Activated CD4-positive, alpha-beta T cell treated with anti-CD3 and anti-CD28 coated beads, Interleukin-2, amount 50 U/mL, for 4 hours (primary cell): ENCODE results near the gene ARL17A.
"Not testable (repeated sequence)": the region's sequence is repeated elsewhere in the genome, so short reads cannot be mapped to it uniquely, and the experiment has no call there.

ENCODE experiments used
- DNase-seq, 2 experiments: peaks; one replicate each; pipeline ENCODE4 v3.0.0-alpha.2; 2020

Gene ARL17A

DNA sequence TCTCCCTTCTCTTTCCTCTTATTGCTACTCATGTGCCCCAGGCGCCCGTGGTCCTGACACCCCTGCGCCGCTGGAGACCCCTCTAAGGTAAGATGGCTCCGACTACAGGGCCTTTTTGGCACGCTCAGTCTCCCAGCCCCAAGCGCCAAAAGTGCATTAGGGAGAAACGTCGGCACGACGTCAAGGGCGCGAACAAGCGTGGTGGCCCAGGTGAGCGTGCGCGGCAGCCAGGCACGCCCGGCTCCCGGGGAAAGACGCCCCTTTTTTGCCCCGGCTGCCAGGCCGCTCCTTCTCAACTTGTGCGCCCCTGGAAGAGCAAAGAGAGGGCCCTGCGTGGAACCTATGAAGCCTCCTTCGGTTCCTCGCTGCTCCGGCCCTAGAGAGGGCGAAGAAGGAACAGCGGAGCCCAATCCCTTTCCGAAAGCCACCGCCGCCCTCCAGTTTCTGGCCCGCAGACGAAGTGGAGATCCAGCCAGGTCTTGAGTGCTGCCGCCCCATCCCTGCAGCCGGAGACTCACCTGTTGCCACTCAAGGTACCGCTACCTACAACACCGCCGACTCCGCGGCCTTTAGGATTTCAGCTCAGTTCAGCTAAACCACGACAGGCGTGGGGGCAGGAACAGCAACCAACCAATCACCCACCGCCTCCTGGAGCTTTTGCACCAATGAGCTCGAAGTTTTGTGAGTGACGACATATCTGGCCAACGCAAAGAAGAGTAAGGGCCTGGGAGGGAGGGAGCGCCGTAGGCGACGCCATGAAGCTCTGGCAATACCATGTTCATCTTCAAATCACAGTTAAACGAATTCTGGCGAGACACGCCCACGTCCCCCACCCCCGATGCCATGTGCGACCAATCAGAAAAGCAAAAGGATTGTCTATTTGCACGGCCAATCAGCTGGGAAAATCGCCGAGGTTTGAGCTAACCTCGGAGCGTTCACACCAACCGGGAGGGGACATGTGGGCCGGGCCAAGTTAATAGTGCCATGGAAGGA, at the start of gene ARL17A:
Gene ARL17A, minus strand, starts transcription at position 609 of the 993 bp plus-strand sequence. CDS start 3,369 bp downstream, outside the sequence.
- peak; percentile 73 to 79 for DNase-seq

DNA sequence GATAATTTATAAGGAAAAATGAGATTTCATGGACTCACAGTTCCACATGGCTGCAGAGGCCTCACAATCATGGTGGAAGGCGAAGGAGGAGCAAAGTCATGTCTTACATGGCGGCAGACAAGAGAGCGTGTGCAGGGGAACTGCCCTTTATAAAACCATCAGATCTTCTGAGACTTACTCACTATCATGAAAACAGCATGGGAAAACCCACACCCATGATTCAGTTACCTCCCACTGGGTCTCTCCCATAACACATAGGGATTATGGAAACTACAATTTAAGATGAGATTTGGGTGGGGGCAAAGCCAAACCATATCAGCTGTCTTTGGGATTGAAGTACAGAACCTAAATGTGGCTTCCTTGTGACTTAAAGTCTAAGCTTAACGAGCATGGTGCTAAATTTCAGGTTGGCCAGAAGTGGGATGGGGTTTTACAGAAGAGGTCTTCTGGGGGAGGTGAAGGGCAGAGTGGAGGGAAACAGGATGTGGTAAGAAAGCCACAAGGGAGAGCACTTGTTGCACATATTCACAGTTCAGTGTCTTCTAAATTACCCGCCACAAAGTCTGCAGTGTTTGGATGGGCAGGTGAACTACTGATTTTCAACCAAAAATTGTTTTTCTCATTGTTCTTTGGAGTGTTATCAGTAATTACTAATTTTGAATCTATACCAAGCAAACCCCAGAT, 49.4 kb upstream of the ARL17A start:
- DNase-seq = not testable (repeated sequence)

DNA sequence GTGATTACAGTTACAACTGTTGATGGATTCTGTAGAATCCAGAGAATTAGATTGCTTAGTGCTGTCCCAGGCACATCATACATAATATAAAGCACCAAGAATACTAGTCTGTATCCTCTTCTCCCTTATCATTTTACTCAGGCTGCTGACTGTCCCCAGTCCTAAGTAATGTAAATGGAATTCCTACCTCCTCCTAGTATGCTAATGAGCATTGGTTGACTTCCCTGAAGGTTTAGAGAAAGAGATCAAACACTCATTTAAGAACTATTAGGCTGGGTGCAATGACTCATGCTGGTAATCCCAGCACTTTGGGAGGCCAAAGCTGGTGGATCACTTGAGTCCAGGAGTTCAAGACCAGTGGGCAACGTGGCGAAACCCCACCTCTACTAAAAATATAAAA, 48.0 kb upstream of the ARL17A start:
- not testable (repeated sequence) for DNase-seq

DNA sequence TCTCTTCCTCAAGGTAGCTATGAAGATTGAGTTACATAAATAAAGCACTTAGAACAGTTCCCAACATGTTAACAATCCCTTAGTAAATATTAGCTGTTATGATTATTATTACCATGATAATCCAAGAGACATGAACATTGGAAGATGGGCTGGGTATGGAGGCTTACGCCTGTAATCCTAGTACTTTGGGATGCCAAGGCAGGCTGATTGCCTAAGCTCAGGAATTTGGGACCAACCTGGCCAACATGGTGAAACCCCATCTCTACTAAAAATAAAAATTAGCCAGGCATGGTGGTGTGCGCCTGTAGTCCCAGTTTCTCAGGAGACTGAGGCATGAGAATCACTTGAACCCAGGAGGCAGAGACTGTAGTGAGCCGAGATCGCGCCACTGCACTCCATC, 45.2 kb upstream of the ARL17A start:
- DNase-seq = not testable (repeated sequence)

DNA sequence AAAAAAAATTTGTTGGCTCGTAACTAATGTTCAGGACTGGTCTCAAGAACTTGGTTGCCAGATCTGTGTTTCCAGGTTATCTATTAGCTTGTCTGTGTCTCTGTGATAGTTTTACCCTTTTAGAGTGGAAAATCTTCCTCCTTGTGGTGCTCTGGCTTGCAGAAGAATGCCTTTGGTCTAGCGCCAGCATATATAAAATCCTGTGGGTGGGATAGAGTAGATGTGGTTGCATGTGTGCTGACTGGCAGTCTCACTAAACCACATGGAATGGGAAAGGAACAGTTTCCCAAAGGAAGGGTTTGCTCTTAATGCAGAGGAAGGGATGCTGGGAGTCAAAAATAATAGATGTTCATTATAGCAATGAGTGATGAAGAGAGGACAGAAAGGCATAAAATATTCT, 44.3 kb upstream of the ARL17A start:
- DNase-seq = not testable (repeated sequence)

DNA sequence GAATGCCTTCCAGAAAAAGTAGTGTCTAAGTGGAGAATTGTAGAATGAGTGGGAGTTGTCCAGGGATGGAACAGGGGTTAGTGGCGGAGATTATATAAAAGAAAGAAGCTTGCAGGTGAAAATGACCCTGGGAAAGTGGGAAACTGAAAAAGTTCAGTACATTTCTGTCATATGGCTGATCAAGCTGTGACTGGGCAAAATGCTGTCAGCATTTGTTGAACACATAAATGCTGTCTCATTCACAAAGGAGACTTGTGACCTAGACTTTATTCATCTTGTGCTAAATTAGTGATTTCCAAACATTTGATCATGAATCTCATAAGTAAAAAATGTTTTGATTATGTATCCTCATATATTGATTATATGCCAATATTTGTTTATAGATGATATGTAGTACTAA, 39.5 kb upstream of the ARL17A start:
- DNase-seq = not testable (repeated sequence)

DNA sequence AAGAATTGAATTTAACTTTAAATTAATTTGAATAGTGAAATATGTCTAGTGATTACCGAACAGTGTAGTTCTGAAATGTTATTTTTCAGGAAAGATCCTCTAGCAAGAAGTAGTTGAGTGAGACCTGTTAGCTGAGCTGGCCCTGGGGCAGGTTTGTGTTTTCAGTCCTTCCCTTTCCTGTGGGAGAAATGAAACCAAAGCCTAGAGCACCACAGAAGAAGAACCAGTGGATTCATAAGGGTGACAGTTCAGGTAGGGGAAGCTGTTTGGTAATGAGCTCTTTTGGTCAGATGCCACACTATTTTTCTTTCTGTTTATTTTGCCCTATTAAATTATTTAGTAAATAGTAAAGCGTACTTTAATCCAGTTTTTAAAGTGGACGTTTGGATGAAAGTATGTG, 37.6 kb upstream of the ARL17A start:
- DNase-seq = not testable (repeated sequence)

DNA sequence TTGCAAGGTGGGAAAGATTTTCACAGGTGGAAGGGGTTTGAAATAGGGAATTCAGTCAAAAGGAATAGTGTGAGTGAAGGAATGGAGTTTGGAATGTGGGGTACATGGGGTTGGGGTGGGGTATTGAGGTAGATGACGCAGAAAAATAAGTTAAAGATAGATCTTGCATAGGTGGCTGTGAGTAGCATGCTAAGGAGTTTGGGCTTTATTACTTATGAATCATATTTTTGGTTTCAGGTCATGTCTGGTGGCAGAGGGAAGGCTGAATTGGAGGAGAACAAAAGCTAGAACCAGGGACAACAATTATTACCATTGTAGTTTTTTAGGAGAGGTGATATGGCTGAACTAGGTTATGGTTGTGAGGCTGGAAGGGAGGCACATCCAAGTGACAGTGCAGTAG, 34.4 kb upstream of the ARL17A start:
- not testable (repeated sequence) for DNase-seq

DNA sequence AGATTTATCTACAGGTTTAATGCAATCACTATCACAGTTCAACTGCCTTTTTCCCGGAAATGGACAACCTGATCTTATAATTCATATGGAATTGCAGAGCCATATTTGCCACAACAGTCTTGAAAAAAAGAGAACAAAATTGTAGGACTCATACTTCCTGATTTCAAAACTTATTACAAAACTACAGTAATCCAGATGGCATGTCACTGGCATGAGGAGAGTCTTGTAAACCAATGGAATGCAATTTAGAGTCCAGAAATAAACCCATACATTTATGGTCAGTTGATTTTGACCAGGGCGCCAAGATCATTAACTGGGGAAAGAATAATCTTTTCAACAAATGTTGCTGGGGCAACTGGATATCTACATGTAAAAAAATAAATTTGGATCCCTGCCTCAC, 31.8 kb upstream of the ARL17A start:
- not testable (repeated sequence) for DNase-seq

DNA sequence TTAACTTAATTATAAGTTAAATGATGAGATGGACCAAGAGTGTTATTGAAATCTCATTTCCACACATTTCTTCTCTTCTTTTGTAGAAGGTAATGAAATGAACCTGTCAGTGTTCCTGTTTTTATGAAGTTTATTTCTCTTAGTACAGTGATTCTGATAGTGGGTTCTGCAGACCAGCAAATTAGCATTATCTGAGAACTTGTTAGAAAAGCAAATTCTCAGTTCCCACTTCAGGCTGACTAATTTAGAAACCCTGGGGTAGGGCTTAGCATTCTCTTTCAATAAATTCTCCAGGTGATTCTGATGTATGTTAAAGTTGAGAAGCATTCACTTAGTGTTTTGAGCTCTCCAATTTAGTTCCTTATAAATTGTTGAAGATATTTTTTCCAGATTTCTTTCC, 23.6 kb upstream of the ARL17A start:
- DNase-seq = not testable (repeated sequence)

DNA sequence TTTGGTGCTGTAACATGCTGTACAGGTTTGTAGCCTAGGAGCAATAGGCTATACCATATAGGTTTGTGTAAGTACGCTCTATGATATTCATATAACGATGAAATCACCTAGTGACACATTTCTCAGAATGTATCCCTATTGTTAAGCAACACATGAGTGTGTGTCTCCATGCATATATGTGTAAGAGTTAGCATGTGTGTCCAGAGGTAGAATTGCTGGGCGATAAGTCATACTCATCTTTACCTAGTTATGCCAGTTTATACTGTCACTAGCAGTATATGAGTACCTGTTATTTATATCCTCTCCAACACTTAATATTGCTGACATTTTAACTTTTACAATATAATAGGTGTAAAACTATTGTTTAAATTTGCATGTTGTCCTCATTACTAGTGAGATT, 21.3 kb upstream of the ARL17A start:
- DNase-seq = not testable (repeated sequence)

DNA sequence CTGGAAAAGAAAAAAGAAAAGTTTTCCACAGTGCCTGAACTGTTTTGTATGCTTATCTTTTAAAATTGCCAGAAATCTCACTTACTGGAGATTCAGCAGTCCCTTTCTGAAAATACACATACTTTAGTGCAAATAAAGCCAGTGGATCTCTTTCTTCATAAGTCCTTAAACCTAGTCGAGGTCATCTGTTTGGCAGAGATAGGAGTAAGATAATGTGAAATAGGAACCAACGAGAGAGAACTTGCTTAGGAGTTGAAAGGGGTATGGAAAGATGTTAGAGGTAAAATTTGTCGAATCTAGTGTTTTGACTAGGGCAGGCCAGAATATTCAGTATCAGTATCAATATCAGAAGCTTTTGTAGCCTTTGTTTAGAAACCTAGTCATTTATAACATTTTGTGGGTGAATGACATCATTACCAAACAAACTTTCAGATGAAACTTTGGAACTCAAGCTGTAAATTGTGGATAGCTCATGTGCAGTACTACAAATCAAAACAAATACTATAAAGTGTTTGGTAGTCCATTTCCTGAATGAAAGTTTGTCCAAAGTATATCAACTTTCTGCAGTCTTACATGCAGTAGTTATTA, 18.9 kb upstream of the ARL17A start:
- DNase-seq = not testable (repeated sequence)

DNA sequence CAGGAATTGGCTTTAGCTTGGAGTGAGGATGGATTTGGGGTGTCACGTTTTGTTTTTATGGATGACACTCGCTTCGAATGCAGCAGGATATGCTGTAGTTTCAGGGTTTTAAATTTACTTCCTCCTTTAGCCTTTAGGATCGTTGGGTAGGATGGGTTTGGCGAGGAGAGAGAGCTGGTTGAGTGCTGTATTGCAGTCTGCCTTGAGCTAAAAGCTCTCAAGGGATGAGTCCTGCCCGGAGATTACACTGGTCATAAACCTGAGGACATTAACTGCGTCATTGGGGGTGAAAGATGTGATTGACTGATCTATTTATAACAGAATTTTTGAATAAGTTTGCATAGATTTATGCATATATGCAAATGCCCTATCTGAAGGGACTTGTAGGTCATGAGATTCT, 11.8 kb upstream of the ARL17A start:
- DNase-seq = not testable (repeated sequence)

DNA sequence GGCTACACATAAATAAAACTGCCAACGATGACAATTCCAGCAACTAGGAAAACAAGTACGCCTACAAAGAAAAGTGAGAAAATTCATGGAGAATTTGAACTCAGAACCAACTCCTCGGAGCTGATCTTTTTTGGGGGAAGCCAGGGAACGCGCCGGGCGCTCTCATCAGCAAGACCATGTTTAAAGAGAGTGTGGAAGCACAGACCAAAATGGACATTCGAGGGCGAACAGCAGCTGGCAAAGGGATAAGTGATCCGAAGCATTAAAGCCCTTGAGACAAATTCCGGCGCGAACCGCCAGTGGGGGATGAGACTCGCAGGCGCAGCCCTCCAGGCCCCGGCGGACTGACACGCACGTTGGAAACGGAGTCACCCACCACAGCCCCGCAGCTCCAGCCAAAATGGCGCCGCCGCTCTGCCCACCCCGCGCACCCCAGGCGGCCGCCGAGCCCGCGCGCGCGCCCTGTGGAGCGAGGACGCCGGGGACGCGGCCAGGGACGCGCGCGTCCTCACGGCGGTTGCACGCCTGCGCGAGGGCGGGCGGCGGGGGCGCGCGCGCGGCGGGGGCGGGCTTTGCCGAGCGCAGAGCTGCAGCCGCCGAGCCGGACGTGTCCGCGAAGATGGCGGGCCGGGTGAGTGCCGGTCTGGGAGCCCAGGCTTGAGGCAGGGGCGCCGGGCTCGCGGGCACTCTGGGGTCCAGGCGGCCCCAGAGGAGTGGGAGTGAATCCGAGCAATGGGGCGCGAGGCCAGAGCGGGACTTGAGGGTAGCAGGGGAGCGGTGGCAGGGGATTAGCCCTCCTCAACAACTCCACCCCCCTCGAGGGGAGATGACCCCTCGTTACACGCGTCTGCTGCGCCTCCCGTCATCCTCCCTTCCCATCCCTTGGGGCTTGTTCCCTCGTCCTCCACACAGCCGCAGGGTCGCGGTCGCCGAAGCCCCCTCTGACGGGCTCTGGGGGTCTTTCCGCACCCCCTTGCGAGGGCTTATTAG, 11.0 kb upstream of the ARL17A start, which contains the start of gene NSF:
Gene NSF, plus strand, starts transcription at position 513 of the 990 bp plus-strand sequence. Its CDS starts 107 bp downstream, at position 620.
- DNase-seq = not testable (repeated sequence)

DNA sequence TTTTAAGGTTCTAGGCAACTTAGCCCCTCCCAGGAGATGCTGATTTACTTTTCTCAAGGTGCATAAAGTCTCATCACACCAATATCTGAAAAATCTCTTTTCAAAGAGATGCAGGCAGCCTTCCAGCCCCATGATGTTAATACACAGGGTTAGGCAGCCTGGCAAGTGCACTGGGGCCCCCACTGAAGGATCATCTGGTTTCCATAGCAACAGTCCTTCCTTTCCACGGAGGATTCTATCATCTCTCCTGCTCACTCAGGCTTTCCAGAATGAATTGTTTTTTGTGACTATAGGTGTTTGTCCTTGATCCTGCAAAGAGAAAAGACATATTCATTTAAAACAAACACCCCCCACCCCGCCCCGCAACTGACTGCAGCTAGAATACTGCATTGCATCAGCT, 6.0 kb upstream of the ARL17A start:
- DNase-seq = not testable (repeated sequence)

DNA sequence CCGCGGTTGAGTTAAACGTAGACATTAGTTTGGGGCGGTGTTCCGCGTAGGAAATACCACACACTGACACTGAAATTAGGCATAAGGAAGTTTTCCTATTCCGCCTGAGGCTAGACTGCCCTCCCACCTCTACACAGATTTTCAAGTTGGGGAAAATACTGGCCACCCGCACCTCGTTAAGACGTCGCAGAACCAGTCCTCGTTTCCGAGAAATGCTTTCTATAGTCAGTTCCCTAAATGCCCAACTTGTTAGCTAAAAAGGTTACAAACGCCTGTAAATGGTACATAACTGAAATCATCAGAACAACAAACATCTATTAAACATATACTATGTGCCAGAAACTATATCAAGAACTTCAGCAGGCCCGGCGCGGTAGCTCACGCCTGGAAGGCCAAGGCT, 591 bp upstream of the ARL17A start:
- not testable (repeated sequence) for DNase-seq

DNA sequence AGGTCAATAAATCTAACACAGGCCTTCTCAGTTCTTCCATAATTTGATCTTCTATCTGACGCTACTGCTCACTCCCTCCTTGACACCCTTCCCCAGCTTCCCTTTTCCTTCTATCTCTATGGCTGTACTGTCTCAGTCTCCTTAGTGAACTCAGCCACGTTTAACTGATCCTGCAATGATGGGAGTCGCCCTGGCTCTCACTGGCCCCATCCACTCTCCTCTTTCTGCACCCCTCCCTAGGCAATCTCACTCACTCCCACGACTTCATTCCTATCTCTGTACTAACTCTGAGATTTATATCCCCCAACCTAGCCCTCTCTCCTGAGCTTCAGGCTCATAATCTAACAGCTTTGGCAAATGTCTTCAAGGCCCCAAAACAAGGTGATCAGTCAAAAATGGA, 7.7 kb downstream of the ARL17A start:
- DNase-seq = not testable (repeated sequence)

DNA sequence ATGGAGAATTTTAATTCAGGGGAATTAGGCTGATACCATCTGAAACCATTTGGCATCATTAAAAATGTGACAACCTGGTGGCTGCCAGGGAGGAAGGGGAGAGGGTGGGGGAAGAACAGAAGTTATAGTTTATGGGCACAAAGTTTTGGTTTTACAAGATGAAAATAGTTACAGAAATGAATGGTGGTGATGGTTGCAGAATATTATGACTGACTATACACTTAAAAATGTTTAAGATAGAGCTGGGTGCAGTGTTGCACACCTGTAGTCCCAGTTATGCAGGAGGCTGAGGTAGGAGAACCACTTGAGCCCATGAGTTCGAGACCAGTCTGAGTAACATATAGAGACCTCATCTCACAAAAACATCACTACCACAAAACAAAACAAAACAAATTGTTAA, 12.5 kb downstream of the ARL17A start:
- DNase-seq = not testable (repeated sequence)

DNA sequence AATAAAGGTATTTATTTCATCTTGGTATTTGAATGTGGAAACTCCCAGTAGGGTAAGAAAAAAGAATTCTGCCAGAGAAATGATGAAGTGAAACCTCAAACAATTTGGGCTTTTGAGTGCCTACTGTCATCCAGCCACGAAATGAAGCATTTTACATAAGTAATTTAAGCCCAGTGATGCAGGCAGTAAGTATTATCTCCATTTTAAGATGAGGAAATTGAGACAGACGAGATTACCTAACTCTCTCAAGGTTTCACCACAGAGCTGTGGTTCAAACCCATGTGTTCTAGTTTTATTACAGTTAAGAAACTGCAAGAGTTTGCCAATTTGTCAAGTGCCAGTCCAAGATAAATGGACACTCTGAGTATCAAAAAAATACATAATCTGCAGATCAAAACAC, 13.2 kb downstream of the ARL17A start:
- not testable (repeated sequence) for DNase-seq

DNA sequence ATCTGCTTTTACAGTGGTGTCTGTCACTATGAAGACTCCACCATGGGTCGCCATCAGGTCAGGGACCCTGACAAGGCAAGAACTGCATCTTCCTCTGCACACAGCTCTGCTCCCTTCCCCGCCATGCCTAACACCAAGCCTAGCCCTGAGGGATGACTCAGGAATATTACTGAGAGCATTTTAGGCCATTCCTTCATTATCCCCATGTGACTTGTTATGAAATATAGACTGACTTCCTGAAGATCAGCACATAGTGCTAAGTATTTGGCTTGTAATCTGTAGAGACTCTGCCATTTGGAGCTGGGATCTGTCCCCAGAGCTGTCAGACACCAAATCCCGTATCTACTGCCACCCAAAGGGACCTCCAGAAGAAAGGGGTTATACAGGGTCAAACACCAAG, 19.4 kb downstream of the ARL17A start:
- not testable (repeated sequence) for DNase-seq

DNA sequence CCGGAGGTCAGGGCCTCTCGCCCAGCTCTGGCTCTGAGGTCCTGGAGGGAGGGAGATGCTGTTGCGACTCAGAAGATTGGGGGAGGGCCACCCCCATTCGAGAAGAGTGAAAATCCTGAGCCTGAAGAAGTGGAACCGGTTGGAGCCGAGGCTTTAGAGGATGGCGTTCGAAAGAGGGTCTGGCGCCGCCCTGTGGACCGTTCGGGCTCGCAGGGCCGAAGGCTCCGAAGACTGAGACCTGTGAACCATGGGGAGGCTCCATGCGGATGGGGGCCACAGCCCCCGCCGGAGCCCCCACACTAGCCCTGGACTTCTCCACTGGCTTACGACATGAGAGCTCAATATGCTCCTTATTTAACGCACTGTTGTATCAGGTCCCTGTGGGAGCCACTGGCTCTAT, 20.3 kb downstream of the ARL17A start:
- not testable (repeated sequence) for DNase-seq

DNA sequence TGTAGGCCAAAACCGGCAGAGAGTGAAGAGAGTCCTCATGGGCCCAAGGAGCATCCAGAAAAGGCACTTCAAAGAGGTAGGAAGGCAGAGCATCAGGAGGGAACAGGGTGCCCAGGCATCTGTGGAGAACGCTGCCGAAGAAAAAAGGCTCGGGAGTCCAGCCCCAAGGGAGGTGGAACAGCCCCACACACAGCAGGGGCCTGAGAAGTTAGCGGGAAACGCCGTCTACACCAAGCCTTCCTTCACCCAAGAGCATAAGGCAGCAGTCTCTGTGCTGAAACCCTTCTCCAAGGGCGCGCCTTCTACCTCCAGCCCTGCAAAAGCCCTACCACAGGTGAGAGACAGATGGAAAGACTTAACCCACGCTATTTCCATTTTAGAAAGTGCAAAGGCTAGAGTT, 30.9 kb downstream of the ARL17A start:
- DNase-seq = not testable (repeated sequence)
